ENCODE results near the gene ZNF441.

DNA sequence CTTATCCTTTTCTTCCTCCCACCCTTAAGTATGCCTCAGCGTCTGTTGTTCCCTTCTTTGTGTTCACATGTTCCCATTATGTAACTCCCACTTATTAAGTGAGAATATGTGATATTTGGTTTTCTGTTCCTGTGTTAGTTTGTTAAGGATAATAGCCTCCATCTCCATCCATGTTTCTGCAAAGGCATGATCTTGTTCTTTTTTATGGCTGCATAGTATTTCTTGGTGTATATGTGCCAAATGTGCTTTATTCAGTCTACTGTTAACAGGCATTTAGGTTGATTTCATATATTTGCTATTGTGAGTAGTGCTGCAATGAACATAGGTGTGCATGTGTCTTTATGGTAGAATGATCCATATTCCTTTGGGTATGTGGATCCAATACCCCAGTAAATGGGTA lies 3.2 kb upstream of the ZNF441 start:
- TF ChIP-seq CTCF (IDR thresholded peaks at IDR 0.05), result no peak
- no peak for TF ChIP-seq POLR2A (IDR thresholded peaks at IDR 0.05)

Measured in tibial nerve (tissue), 3 donors.